Measurements from ENCODE around the gene TMEM45A.
"Not testable (repeated sequence)": the region's sequence is repeated elsewhere in the genome, so short reads cannot be mapped to it uniquely, and the experiment has no call there.

The TMEM45A gene

GRCh38 chr3:100580147-100580546 lies 87.7 kb downstream of the TMEM45A start:
- DNase-seq, result no peak

- DNase-seq, result no peak
Observed at GRCh38 chr3:100581650-100582049, 89.2 kb downstream of the TMEM45A start.

GRCh38 chr3:100582157-100582556 lies 89.7 kb downstream of the TMEM45A start:
- not testable (repeated sequence) for DNase-seq

GRCh38 chr3:100584101-100584660 lies 91.8 kb downstream of the TMEM45A start:
- DNase-seq, result no peak

- no peak for DNase-seq
Observed at GRCh38 chr3:100586832-100587231, 94.4 kb downstream of the TMEM45A start.

- DNase-seq, result no peak
Observed at GRCh38 chr3:100588251-100588650, 95.8 kb downstream of the TMEM45A start.

GRCh38 chr3:100590114-100590839 lies 97.9 kb downstream of the TMEM45A start:
- DNase-seq, result peak; percentile 57

GRCh38 chr3:100590840-100591147 lies 98.4 kb downstream of the TMEM45A start:
- no peak for DNase-seq

GRCh38 chr3:100591411-100591810 lies 99.0 kb downstream of the TMEM45A start:
- no peak for DNase-seq

GRCh38 chr3:100600181-100601042 lies 108.0 kb downstream of the TMEM45A start:
- no peak for DNase-seq

GRCh38 chr3:100602506-100603444 lies 110.4 kb downstream of the TMEM45A start:
- no peak for DNase-seq

GRCh38 chr3:100603469-100603868 lies 111.0 kb downstream of the TMEM45A start:
- no peak for DNase-seq

- DNase-seq, result no peak
Observed at GRCh38 chr3:100605358-100605757, 112.9 kb downstream of the TMEM45A start.

- no peak for DNase-seq
Observed at GRCh38 chr3:100606894-100607512, 114.6 kb downstream of the TMEM45A start.

- no peak for DNase-seq
Observed at GRCh38 chr3:100609305-100609704, 116.9 kb downstream of the TMEM45A start, which contains the start of gene ADGRG7. TSS of gene ADGRG7 (plus strand) at chr3:100609601. CDS start at chr3:100609857, 256 bp downstream.

- no peak for DNase-seq
Observed at GRCh38 chr3:100609963-100610362, 117.5 kb downstream of the TMEM45A start.

- no peak for DNase-seq
Observed at GRCh38 chr3:100611221-100611620, 118.8 kb downstream of the TMEM45A start.

GRCh38 chr3:100613721-100614390 lies 121.4 kb downstream of the TMEM45A start:
- DNase-seq, result no peak

- no peak for DNase-seq
Observed at GRCh38 chr3:100614941-100615340, 122.5 kb downstream of the TMEM45A start.

- no peak for DNase-seq
Observed at GRCh38 chr3:100615684-100616083, 123.3 kb downstream of the TMEM45A start.

- no peak for DNase-seq
Observed at GRCh38 chr3:100621251-100621650, 128.8 kb downstream of the TMEM45A start.

All from NCI-H1092 (cell line).